HG03575 (cell line): ENCODE results near the gene C19orf85.
"Not testable (repeated sequence)": the region's sequence is repeated elsewhere in the genome, so short reads cannot be mapped to it uniquely, and the experiment has no call there.

Experiments
- ATAC-seq: cut with Tn5 transposase; IDR thresholded peaks from one replicate; pipeline ENCODE4 v1.9.1; 2021; ENCODE audit not compliant: unreplicated experiment, insufficient number of reproducible peaks, low FRiP score; ENCODE audit errors: extremely low read depth

Gene C19orf85

DNA sequence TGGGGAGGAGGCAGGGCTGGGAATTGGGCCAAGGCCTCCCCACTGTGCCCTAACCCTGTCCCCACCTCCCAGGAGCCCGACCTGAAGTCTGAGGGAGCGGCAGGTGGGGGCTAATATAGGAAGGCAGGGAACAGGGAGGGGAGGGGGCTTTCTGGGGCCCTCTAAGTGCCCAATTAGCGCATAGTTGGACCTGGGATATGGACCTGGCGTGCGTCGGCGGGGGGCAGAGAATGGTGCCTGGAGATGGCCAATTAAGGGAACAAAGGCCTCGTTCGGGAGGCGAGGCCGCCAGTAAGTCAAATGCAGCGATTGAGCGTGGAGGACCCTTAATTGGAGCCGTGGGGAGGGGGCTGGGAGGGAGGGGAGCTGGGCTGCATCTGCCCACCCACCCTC lies at the start of gene C19orf85:
C19orf85 (minus strand) TSS at position 90 of the 393 bp plus-strand sequence. CDS start 197 bp downstream, outside the sequence.
- no peak for ATAC-seq

DNA sequence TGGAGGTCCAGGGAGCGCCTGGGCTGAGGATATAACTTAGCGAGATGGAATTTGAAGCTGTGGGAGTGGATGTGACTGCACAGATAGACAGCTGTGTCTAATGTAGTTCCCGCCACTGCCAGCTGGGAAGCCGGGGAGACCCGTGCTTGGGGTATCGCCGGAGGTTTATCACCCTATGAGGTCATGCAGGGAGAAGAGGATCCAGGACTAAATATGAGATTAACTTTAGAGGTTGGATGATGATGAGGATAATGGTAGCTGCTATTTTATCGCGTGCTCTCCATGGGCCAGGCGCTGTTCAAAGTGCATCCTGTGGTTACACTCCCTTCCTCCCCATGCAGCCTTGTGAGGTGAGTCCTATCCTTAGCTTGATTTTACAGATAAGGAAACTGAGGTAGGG lies 43.6 kb upstream of the C19orf85 start:
- no peak for ATAC-seq

DNA sequence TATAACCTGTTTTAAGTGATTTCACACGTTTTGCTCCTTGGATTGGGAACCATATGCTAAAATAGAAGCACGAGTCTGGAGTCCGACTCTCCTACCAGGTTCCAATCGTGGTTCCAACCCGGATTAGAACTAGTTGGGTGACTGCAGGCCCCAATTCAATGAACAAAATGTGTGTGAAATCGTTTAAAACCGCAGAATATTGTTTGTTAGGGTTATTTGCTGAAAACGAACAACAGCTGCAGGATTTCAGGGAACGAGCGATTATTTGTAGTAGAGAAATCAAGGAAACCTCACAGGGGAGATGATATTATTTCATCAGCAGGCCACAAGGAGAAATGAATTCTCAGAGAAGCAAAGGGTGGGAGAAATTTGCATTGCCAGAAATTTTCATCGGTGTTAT lies 40.4 kb upstream of the C19orf85 start:
- ATAC-seq, result no peak

DNA sequence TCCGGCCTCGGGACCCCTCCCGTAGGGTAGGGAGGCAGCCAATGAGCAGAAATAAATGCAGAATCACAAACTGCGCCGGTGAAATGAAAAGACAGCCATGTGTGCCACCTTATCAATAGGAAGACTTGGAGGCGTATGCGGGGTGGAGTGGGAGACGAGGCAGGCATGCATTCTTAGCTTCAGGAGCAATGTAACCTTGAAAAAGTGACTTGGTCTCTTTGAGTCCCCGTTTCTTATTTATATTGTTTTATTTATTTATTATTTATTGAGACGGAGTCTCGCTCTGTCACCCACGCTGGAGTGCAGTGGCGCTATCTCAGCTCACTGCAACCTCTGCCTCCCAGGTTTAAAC lies 39.7 kb upstream of the C19orf85 start:
- no peak for ATAC-seq

DNA sequence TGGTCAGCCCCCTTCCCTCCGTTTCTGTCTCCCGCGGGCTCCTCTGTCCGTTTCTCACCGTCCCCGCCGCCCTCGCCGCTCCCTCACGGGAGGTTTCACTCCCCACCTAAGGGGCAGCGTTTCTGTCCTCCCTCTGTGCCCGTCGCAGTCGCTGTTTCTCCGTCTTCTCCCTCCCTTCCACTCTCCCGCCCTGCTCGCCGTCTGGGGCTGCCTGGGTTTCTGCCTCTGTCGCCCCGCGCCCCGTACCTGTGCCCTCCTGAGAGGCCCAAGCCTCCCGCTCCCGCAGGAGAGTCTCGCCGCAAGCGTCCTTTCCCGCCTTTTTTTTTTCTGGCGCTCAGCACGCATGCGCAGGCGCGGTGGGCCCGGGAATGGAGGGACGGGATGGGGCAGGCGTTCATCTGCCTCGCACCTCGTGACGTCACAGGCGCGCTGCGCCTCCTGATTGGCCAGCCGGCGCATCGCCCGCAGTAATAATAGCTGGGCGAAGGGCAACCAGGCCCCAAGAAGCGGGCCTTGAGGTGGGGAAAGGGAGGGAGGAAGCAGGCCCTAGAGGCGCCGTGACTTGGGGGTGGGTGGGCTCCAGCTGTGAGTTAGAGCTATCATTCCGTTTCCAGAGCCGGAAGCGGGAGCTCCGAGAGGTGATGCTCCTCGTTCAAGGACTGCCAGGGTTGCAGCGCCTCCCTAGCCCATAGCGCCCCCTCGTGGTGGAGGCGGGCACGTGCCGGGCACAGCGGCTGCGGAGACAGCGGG lies 39.1 kb upstream of the C19orf85 start:
- ATAC-seq, result no peak

DNA sequence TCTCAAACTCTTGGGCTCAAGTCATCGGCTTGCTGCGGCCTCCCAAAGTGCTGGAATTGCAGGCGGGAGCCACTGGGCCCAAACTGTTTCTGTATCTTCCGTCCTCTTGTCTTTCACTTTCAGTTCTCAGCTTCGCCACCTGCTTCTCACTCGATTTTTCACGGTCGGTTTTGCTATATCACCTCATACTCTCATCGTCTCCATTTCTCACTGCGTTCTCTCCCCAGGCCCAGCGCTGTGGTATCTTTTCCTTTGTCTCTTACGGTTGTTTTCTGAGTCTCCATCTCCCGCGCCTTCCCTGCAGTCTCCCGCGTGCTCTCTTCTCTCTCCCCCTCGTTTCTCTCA lies 38.6 kb upstream of the C19orf85 start:
- no peak for ATAC-seq

DNA sequence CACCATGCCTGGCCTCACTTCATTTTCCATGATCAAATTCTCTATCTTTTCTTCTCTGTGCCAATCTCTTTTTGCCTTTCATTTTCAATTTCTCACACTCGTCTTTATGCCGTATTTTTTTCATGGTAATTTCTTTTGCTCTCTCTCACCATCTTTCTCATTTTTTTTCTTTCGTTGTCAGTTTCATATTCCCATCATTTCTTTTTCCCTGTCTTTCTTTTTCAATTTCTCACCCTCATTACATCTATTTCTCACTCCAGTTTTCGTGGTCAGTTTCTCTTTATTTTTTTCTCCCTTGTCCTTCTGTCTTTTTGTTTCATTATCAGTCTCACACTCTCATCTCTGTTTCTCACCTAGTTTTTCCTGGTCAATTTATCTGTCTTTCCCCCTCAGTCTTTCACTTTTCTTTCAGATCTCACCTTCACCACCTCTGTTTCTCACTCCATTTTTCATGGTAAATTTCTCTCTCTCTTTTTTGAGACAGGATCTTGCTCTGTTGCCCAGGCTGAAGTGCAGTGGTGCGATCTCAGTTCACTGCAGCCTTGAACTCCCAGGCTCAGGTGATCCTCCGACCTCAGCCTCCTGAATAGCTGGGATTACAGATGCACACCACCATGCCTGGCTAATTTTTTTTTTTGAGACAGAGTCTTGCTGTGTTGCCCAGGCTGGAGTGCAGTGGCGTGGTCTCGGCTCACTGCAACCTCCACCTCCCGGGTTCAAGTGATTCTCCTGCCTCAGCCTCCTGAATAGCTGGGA lies 37.8 kb upstream of the C19orf85 start:
- no peak for ATAC-seq

DNA sequence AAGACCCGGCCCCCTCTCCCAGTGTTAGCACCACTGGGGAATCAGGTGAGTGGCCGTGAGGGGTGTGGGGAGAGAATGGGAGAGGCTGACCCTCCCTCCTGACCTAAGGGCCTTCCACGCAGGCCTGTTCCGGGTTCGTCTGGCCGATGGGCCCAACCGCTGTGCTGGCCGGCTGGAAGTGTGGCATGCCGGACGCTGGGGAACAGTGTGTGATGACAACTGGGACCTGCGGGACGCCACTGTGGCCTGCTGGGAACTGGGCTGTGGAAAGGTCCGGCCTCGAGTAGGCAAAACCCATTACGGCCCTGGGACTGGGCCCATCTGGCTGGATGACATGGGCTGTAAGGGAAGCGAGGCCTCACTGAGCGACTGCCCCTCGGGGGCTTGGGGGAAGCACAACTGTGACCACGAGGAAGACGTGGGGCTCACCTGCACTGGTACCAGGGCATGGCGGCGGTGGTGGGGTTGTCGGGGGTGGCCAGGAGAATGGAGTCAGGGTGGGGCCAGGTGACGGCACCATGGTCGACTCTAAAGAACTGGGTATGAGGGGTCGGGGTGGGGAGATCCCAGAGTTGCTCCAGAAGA lies 35.9 kb upstream of the C19orf85 start:
- ATAC-seq, result no peak

DNA sequence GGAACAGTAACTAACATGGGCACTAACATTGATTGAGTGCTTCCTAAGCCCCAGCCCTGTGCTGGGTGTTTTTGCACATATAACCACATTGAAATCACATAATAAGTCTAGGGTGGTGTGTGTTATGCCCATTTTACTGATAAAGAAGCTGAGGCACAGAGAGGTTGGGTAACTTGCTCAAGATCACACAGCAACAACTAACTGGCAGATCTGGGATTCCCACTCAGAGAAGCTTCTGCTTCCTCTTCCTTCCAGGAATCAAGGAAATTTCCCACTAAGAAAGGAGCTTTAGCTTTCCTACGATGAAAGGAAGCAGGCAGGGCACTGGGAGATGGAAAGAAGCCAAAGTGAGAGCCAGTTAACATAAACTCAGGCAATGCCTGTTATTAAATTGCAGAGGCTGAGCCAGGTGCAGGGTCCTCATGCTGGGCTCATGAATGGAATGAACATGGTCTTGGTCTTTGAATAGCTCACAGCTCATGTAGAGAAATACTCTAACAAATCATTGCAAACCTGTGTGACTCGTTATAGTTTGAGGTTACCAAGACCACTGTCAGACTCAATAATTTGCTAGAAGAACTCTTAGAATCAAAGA lies 33.8 kb upstream of the C19orf85 start:
- no peak for ATAC-seq

DNA sequence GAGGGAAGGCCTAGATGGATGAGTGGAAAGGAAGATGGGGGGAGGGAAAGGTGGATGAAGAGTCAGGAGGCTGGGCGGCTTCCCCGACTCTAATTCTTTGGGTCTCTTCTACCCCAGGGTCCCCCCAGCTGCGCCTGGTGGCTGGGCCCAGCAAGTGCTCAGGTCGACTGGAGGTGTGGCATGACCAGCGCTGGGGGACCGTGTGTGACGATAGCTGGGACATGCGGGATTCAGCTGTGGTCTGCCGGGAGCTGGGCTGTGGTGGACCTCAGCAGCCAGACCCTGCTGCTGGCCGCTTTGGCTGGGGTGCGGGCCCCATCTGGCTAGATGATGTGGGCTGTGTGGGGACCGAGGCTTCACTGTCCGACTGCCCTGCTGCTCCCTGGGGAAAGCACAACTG lies 33.2 kb upstream of the C19orf85 start:
- no peak for ATAC-seq

DNA sequence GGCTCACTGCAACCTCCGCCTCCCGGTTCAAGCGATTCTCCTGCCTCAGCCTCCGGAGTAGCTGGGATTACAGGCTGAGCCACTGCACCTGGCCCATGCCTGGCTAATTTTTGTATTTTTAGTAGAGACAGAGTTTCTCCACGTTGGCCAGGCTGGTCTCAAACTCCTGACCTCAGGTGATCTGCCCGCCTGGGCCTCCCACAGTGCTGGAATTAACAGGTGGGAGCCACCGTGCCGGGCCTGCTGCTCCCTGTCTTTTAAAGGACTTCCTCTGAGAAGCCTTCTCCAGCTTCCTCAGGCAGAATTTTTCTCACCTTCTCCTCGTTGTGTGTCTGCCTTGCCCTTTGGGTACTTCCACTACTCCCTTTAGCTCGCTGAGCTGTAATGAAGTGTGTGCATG lies 32.3 kb upstream of the C19orf85 start:
- not testable (repeated sequence) for ATAC-seq

DNA sequence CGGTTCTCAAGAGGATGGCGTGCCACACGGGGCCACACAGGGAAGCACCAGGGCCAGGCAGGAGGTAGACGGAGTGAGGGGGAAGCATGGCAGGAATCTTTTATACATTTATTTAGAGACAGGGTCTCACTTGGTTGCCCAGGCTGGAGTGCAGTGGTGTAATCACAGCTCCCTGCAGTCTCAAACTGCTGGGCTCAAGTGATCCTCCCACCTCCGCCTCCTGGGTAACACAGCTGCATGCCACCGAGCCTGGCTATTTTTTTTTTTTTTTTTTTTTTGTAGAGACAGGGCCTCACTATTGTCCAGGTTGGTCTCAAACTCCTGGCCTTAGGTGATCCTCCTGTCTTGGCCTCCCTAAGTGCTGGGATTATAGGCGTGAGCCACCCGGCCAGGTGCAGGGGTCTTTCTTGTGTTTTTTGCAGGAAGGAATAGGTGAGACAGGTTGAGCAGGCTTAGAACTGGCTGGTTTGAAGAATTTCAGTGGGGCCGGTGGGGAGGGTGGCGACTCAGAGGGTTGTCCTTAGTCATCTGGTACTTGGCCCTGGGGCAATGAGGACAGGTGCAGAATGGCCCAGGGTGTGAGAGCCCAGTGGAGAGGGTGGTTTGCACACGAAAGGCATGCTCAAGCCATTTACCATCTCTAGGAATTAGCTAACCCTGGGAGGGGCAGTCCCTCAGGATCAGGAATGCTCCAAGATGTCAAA lies 31.2 kb upstream of the C19orf85 start:
- ATAC-seq, result no peak

DNA sequence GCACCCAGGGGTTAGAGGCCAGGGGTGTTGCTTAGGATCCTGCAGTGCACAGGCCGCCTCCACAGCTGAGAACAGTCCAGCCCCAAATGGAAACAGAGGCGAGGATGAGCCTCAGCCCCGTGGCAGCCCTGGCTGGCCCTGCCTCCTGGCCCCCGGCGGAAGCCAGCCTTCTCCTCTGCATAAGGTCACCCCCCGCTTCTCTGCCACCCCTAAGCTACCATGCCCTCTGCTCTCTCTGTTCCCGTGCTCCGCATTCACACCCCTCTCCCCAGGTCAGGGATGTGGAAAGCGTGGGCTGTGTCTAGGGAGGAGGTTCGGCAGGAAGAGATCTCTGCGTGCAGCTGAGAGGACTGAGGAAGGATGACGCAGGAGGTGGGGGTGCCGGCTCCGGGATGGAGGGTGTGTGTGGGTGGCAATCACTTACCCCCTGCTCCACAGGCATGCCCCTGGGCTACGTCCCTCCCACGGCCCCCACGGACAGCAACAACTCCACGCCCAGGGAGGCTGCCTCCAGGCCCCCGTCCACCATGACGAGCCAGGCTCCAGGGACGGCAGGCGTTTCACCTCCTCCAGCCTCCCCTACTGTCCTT lies 29.7 kb upstream of the C19orf85 start:
- ATAC-seq, result no peak

DNA sequence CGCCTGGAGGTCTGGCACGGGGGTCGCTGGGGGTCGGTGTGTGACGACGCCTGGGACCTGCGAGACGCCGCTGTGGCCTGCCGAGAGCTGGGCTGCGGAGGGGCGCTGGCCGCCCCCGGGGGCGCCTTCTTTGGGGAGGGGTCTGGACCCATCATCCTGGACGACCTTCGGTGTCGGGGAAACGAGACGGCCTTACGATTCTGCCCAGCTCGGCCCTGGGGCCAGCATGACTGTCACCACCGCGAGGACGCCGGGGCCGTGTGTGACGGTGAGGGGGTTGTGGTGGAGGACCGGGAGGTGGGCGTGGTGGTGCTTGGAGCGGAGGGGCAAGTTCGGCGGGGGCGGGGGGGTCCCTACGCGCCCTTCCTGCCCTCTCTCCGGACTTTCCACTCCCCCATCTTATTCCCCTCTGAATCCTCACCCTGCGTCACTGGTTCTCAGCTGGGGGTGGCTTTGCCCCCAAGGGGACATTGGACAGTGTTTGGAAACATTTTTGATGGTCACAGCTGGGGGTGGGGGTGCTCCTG lies 29.2 kb upstream of the C19orf85 start:
- no peak for ATAC-seq

DNA sequence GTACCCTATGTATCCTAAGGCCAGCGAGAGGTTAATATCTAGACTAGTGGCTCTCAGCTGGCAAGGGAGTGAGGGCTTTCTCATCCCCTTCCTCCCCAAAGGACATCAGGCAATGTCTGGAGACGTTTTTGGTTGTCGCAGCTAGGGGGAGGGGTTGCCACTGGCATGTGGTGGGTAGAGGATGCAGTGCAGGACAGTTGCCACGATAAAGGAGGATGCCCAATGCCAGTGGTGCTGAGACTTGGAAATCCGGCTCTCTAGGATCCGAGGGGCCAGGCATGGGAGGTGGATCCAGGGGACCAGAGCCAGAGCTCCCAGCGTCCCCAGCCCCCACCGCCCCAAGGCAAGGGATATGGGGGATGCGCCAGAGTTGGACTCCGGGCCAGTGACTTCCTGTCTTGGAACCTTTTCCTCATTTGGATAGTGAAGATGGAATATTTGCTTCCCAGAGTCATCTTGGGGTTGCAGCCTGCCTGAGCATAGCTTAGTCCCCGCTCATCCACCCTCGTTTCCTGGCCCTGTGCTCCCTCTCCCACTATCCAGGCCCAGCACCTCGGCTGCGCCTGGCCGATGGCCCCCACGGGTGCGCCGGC lies 28.6 kb upstream of the C19orf85 start:
- ATAC-seq, result no peak

DNA sequence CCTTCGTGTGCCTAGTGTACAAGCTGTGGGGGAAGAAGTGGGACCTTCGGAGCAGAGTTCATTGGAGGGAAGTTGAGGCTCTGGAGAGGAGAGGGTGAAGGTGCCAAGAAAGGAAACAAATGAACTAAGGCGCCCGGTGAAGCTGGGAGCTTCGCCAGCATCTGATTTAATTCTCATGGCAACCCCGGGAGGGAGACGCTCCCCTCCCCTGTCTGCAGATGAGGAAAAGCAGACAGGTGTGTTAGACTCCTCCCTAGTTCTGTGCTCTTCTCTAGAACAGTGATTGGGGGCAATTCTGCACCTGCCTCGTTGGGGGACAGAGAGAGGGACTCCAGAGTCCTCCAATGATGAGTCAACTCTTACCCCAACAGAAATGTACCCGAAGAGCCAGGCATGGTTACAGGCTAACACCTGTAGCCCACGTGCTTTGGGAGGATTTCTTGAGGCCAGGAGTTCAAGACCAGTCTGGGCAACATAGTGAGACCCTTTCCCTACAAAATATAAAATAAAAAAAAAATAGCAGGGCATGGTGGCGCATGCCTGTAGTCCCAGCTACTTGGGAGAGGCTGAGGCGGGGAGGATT lies 27.9 kb upstream of the C19orf85 start:
- no peak for ATAC-seq

DNA sequence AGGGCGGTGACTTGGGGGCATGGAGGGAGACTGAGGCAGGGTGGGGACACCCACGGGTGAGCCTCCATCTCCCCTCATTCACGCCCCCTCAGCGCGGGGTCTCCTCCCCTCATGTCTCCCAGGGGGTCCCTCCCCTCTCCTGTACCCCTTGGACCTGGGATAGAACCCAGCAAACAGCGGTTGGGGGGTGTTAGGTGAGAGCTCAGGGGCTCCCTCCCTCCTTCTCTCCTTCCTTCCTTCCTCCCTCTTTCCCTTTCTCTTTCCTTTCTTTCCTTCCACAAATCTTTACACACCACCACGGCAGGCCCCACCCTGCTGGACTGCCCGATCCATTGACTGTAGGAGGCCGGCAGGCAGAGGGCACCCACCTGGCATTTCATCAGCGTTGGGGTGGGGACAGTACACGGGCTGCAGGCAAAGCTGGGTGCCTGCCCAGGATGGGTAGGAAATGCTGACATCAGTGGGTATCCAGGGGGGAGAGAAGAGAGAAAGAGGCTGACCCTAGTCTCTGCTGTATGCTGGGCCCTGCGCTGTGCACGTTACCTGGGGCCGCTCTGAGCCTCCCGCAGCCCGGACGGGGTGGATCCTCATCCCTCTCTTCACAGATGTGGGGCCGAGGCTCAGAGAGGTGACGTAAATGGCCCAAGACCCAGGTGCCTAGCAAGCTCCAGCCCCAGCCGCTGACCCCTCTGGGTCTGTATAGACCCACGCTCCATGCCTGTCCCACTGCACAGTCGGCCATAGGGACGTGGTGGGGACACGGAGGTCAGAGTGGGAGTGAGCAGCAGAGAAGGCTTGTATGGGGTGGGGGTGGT lies 27.2 kb upstream of the C19orf85 start:
- ATAC-seq, result no peak
